ENCODE data around the gene SWT1. TPM values are rescaled to one million over a fixed set of nuclear protein-coding genes. Genes with fewer than 3 reads are reported as not detected.

Gene SWT1
- total and polyA plus RNA-seq, 2 of the 4 experiments (the other 2 are of a cell fraction) = 0.82 to 2.7 TPM

DNA sequence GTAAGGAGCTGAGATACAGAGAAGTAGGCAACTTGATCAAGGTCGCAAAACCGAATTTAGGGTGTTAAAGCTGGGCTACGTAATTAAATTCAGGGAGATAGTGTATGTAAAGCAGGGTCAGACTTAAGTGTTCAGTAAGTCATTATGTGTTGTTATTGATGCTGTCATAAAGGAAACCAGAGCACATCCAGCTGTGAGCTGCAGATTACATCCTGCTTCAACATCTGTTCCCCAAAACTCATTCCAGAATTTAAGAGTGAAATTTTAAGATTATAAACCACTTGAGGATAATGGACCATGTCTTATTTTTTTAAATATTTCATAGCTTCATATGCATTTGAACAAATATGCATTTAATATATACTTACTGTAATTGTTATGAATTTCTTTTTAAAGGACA lies 110.3 kb downstream of the SWT1 start:
- Histone ChIP-seq H2AK9ac (replicated peaks; ENCODE audit: low read depth, low read length, poor library complexity) (no peak overlapping the region), H3K4ac (ENCODE audit: low read depth, low read length) (no peak overlapping the region), H3K56ac (ENCODE audit: extremely low read depth, insufficient read depth, low read length) (no peak overlapping the region), H2BK15ac (ENCODE audit: low read depth, low read length) (no peak overlapping the region), H3K4me2 (ENCODE audit: low read depth, low read length) (no peak overlapping the region), H3K4me3 (ENCODE audit: insufficient read depth, low read depth, low read length) (no peak overlapping the region), H3K14ac (replicated peaks; ENCODE audit: low read depth, low read length) (no peak overlapping the region), H3K9me1 (ENCODE audit: insufficient read depth, low read length) (no peaks in the 10 kb centered on the region), H3K27me3 (ENCODE audit: control insufficient read depth, insufficient read depth, low read length) (no peaks in the 10 kb centered on the region), H3K4me1 (ENCODE audit: control insufficient read depth, insufficient read depth, low read length) (no peaks in the 10 kb centered on the region), H3K79me1 (ENCODE audit: low read depth in 1 of 2, low read length in 2 of 2) (no peaks in the 10 kb centered on the region), H3K9ac (ENCODE audit: low read depth, low read length) (no peak overlapping the region), H4K20me1 (ENCODE audit: insufficient read depth, low read length) (no peaks in the 10 kb centered on the region), H3K27ac (ENCODE audit: insufficient read depth, low read length) (no peak overlapping the region), H2BK20ac (ENCODE audit: low read depth, low read length) (no peak overlapping the region), H3K9me3 (ENCODE audit: control insufficient read depth, insufficient read depth, low read length) (no peaks in the 10 kb centered on the region), H2AFZ (replicated peaks; ENCODE audit: low read length, poor library complexity) (no peak overlapping the region), H3K18ac (ENCODE audit: low read depth, low read length) (no peak overlapping the region), H4K91ac (ENCODE audit: insufficient read depth, low read depth, low read length) (no peak overlapping the region), H4K8ac (ENCODE audit: low read depth in 2 of 2, low read length in 2 of 2) (no peak overlapping the region), H3K23ac (ENCODE audit: low read depth, low read length) (no peak overlapping the region), H3K36me3 (ENCODE audit: control insufficient read depth, insufficient read depth, low read length) (no peaks in the 10 kb centered on the region), H4K5ac (ENCODE audit: low read depth, low read length) (no peak overlapping the region), H2BK5ac (ENCODE audit: low read depth, low read length, poor library complexity, severe bottlenecking) (no peak overlapping the region), H2BK120ac (ENCODE audit: low read depth, low read length) (no peak overlapping the region), H2AK5ac (ENCODE audit: low read depth, low read length) (no peak overlapping the region)
- TF ChIP-seq SMC3 (IDR thresholded peaks at IDR 0.05; ENCODE audit: low read depth, low read length) (no peak), POLR2A (IDR thresholded peaks at IDR 0.05; ENCODE audit: low read depth, low read length) (no peak), NFE2L2 (IDR thresholded peaks at IDR 0.05; ENCODE audit: low read depth, low read length) (no peak), RFX5 (IDR thresholded peaks at IDR 0.05; ENCODE audit: low read depth, low read length) (no peak), BHLHE40 (IDR thresholded peaks at IDR 0.05; ENCODE audit: low read depth, low read length) (no peak), RAD21 (IDR thresholded peaks at IDR 0.05; ENCODE audit: low read length) (no peak), CEBPB (IDR thresholded peaks at IDR 0.05; ENCODE audit: low read depth, low read length) (no peak), MXI1 (IDR thresholded peaks at IDR 0.05; ENCODE audit: borderline replicate concordance, low read depth, low read length) (no peak), CHD1 (IDR thresholded peaks at IDR 0.05; ENCODE audit: low read depth, low read length) (no peak), MAZ (IDR thresholded peaks at IDR 0.05; ENCODE audit: borderline replicate concordance, low read depth, low read length) (no peak), MAFK (IDR thresholded peaks at IDR 0.05; ENCODE audit: low read depth, low read length) (no peak)
- TF ChIP-seq, protein P1, sequence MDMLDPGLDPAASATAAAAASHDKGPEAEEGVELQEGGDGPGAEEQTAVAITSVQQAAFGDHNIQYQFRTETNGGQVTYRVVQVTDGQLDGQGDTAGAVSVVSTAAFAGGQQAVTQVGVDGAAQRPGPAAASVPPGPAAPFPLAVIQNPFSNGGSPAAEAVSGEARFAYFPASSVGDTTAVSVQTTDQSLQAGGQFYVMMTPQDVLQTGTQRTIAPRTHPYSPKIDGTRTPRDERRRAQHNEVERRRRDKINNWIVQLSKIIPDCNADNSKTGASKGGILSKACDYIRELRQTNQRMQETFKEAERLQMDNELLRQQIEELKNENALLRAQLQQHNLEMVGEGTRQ (IDR thresholded peaks at IDR 0.05; ENCODE audit: low read depth, low read length) = no peak
- TF ChIP-seq, protein P2, sequence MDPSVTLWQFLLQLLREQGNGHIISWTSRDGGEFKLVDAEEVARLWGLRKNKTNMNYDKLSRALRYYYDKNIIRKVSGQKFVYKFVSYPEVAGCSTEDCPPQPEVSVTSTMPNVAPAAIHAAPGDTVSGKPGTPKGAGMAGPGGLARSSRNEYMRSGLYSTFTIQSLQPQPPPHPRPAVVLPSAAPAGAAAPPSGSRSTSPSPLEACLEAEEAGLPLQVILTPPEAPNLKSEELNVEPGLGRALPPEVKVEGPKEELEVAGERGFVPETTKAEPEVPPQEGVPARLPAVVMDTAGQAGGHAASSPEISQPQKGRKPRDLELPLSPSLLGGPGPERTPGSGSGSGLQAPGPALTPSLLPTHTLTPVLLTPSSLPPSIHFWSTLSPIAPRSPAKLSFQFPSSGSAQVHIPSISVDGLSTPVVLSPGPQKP (IDR thresholded peaks at IDR 0.05; ENCODE audit: borderline replicate concordance, low read depth, low read length) = no peak
- TF ChIP-seq, protein P3, sequence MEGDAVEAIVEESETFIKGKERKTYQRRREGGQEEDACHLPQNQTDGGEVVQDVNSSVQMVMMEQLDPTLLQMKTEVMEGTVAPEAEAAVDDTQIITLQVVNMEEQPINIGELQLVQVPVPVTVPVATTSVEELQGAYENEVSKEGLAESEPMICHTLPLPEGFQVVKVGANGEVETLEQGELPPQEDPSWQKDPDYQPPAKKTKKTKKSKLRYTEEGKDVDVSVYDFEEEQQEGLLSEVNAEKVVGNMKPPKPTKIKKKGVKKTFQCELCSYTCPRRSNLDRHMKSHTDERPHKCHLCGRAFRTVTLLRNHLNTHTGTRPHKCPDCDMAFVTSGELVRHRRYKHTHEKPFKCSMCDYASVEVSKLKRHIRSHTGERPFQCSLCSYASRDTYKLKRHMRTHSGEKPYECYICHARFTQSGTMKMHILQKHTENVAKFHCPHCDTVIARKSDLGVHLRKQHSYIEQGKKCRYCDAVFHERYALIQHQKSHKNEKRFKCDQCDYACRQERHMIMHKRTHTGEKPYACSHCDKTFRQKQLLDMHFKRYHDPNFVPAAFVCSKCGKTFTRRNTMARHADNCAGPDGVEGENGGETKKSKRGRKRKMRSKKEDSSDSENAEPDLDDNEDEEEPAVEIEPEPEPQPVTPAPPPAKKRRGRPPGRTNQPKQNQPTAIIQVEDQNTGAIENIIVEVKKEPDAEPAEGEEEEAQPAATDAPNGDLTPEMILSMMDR (conservative IDR thresholded peaks at IDR 0.05; ENCODE audit: low read depth, low read length) = no peak
- CTCF ChIA-PET = interaction anchor here (0.5 kb wide), 1 partner anchor 399 kb away, joined by 4 read pairs; no protein-coding TSS in a partner anchor
- ATAC-seq (ENCODE audit: low read depth) (no peak), DNase-seq (no peak)
- in situ Hi-C loops (cut with MboI; ENCODE audit: low sequenced_read_pairs) (no loop called here), dilution Hi-C loops (cut with HindIII; ENCODE audit: low sequenced_read_pairs, unreplicated experiment) (no loop called here), intact Hi-C loops (cut with micrococcal nuclease) (no loop called here)
- no TSS peak for BruUV-seq (replicated peaks)
- 67% methylated on average over 3 of the region's 3 CpGs; no CpG with 5 or more reads in 1 of the 2 experiments for WGBS, 2 experiments (ENCODE audit: extremely low coverage in 2 of 2, insufficient read length in 1 of 2)
- POLR2A ChIA-PET (ENCODE audit: unreplicated experiment) = no interaction called here

Measured in IMR-90 (cell line).